NCI-H510A (cell line): ENCODE results near the gene RPA1.
"Not testable (repeated sequence)": the region's sequence is repeated elsewhere in the genome, so short reads cannot be mapped to it uniquely, and the experiment has no call there.

Source experiments
- DNase-seq: peaks from one replicate; lab custom pipeline; 2025; lab: John Stamatoyannopoulos, UW

RPA1 gene

DNA sequence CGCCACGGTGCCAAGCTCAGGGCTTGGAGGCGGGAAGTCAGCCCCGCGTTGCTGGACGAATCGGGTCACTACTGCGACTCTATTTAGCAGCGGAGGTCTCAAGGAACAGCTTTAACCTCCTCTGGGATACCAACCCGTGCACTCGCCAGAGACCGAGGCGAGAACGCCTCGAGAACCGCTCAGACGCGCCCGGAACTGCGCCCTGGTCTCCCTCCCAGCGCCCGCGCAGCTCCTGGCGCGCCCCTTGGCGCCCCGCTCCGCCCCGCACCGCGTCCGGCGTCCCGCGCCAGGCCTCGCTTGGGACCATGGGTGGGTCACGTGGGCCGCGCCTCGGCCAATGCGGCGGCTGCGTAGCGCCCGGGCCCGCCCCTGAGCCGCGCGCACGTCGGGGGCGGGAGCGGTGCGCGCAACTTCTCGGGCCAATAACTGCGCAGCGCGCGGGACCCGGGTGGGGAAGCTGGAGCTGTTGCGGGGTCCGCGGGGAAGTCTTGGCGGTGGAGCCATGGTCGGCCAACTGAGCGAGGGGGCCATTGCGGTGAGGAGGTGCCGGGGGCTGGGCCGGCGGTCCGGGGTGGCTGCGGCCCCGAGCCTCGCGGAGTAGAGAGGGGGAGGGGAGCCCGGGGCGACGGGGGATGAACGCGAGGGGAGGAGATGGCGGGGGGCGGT lies at the start of gene RPA1, which contains the start of gene SMYD4:
TSS of gene RPA1 (plus strand) at position 414 of the 666 bp plus-strand sequence. CDS start at position 503, 89 bp downstream.
TSS of gene SMYD4 (minus strand) at position 311 of the 666 bp plus-strand sequence. CDS start 1,908 bp downstream, outside the sequence.
- peak; percentile 57 for DNase-seq

DNA sequence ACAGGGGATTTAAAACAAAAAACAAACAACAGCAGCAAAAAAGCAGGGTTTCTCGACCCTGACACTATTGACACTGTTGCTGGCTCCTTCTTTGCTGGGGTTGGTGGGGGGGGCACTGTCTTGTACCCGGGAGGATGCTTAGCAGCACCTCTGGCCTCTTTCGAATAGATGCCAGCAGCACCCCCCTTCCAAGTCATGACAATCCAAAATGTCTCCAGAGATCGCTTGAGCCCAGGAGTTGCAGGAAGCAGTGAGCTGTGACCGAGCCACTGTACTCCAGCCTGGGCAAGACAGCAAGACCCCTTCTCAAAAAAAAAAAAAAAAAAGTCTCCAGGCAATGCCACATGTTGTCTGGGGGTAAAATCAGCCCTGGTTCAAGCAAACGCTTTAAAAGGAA lies 47.6 kb upstream of the RPA1 start:
- DNase-seq = no peak

DNA sequence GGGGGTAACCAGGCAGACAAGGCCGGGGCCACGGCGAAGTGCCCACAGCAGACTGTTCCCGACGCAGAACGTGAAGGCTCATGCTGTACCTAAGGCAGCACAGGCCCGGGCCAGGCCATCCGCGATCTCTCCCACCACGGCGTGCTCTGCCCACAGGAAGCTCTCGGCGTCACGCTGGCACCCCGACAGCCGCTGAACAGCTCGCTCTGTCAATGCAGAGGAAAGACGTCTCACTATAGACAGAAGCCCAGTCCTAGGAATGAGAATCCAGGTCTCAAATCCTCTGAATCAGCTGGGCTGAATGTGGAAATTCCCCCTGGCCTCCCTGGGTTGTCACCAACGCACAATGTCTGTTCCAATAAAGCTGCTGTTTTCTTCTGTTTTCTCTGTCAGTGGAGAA lies 46.5 kb upstream of the RPA1 start:
- no peak for DNase-seq

DNA sequence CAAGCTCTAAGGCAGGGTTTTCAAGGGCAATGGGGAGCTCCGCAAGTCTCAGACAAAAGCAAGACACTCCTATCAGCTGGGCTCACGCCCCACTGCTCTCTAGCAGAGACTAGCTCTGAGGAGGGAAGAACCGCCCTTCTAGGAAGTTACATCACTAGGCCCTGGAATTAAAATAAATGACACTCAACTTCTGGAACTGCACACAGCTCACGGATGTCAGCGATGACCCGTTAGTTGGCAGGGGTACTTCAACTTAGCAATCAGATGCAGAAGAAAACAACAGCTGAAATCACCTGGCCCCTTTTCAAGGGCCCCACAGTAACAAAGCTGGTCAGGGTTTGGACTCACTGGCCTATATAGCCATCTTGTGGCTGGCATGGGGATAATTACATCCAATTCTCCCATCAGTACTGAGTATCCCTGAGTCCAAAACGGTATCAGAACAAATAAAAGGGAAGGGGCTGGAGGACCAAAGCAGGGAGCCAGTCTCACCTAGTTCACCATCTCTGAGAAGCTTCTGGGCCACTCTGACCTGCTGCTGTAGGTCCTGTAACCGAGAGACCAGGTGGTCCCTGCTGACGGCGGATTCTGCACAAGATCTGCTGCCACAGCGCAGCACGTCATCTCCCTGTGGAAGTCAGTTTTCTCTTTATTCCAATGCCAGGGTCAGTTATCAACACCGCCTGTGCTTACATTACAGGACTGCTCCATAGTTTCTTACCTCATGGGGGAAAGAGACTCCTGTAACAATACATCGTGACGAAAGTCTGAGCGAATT lies 45.8 kb upstream of the RPA1 start:
- DNase-seq = peak; percentile 5

DNA sequence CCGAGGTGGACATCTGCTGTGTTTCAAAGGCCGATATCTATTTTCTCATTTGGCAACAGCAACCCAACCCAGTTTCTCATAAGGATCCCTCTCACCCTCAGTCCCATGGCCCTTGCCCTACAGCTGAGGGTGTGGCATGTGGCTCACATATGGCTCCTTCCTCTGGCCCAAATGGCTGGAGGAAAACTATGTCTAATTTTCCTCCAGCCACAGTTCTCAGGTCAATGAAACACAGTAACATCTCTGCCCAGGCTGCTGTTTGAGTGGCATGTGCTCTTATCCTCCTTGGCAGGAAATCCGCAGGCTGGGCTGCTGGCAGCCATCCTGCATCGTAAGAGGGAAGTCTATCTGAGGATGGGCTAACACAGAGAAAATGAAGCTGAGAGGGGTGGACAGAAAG lies 43.9 kb upstream of the RPA1 start:
- DNase-seq = no peak

DNA sequence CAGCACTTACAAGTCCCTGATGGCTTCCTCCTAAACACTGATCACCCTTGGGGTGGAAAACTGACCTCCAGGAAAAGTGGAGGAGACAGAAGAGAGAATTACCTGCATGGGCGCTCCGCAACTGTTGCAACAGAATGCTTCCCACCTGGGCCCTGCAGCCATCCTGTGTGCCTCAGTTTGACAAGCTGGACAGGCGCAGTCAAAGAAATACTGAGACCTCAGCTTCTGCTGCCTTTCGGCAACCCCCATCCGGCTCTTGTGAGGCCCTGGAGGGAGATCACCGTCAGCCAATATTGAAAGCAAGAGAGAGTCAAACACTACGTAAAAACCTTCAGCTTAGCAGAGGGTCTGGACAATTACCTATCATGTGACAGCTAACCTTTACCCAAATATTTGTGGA lies 43.1 kb upstream of the RPA1 start:
- no peak for DNase-seq

DNA sequence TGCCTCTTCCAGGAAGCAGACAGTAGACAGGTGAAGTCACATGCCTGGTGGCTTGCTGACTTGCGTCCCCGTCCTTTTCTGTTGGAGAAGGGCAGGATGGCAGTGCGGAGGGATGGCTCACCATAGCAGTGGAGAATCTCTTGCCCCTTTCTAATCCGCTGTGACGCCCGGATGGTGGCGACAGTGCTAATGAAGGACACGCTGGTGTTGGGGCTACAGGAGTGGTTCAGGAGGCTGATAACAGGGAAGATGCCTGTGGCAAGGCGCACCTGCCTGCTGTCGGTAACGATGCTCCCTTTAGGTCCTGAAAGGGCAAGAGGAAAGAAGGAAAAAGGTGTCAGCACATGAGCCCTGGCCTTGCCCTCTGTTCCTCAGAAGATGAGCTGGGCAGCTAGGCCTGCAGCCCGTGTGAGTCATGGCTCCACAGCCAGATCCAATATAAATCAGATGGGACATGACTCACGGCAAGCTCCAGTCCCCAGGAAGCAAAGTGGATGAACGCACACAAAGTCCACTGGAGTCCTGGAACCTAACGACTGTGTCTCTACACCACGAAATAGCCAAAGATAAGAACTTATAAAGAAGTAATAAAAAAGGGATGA lies 42.4 kb upstream of the RPA1 start:
- DNase-seq = no peak

DNA sequence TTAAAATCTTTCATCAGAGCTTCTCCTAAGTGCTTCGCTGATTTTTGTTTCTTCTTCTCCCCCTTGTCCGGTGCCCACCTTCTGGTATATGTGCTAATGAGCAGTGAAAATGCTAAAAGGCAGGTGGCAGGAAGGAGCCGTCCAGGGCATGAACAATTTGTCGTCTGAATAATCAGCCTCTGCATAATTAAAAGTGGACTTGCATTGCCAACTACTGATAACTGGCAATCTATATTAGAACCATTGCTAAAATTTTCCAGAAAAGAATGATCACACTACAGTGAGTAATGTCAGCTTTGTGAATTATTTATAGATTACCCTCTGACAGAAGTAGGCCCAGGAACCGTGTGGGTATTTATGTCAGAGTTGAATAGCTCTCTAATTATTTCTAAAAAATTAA lies 39.9 kb upstream of the RPA1 start:
- DNase-seq = no peak

DNA sequence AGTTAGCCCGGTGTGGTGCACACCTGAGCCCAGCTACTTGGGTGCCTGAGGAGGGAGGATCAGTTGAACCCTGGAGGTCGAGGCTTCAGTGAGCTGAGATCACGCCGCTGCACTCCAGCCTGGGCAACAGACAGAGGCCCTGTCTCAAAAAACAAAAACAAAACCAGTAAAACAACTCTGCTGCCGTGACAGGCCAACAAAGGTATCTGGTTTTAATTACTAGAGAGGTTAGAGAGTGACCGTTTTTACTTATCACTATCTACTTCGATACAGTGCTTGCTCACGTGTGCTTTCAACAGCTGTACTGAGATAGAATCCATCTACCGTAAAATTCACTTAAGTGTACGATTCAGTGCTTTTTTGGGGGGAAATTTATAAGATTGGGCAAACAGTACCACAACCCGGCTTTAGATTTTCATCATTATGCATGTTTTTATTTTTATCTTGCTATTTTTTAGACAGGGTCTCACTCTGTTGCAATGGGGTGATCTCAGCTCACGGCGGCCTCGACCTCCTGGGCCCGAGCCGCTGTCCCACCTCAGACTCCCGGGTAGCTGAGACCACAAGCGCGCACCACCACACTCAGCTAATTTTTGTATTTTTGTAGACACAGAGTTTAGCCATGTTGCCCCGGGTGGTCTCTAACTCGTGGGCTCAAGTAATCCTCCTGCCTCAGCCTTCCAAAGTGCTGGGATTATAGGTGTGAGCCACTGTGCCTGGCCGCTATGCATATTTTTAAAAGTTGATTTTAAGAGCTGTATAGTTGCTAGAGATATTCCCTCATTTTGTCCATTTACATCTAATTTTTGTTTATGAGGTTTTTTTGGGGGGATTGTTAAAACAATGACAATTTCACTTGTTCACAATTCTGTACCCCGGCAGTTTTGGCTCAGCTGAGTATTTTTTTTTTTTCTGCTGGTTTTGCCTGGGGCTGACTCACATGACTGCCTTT lies 37.0 kb upstream of the RPA1 start:
- no peak for DNase-seq

DNA sequence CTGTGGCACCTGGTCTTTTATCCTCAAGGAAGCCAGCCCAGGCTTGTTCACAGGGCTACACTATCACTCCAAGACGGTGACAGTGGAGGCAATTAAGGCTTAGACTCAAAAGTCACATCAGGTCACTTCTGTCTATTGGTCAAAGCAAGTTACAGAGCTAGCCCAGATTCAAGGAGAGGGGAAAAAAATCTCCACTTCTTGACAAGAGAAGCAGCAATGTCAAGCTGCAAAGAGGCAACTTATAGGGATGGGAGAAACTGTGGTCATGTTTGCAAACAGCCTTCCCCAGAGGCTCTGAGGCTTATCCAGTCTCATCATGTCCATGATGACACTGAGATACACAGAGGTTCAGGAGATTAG lies 36.4 kb upstream of the RPA1 start:
- DNase-seq = no peak

DNA sequence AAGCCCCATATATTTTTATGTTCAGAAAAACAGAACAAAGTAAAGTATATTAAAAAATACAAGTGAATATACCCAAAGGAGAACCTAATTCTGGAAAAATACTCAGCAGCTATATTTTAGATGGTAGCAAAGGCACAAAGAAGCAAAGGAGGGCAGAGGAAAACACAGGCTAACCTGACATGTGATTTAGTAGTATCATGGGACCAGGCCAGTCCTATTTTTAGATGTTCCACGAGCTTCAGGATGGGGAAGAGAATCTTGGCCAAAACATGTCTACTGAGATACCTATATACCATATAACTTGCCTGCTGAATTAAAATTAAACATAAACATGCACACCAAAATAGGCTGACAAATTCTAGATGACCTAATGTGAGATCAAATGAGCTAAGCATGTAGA lies 33.0 kb upstream of the RPA1 start:
- no peak for DNase-seq

DNA sequence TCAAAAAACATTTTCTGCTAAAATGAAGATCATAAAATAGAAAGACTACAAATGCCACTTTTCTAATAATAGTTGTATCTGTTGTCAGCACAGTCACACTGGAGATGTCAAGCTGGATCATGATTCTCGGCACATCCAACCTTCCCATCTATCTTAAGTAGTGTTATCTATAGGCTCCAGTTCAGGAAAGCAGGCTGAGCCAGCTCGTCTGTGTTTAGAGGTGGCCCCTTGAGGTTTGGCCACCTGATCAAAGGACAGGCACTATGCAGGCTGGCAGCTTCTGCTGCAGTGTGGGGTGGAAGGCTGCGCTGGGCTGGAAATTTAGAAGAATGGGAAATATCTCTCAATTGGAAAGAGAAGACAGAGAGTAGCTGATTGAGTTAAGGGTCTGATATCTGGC lies 32.5 kb upstream of the RPA1 start:
- no peak for DNase-seq

DNA sequence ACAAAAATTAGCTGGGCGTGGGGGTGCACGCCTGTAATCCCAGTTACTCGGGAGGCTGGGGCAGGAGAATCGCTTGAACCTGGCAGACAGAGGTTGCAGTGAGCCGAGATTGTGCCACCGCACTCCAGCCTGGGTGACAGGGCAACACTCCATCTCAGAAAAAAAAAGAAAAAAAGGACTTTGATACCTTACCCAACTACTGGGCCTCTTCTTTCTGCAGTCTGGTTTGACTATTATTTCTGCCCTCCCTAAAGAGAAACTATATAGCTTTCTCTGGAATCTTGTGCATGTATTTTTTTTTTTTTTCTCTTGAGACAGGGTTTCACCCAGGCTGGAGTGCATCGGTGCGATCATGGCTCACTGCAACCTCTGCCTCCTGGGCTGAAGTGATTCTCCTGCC lies 32.0 kb upstream of the RPA1 start:
- DNase-seq = not testable (repeated sequence)

DNA sequence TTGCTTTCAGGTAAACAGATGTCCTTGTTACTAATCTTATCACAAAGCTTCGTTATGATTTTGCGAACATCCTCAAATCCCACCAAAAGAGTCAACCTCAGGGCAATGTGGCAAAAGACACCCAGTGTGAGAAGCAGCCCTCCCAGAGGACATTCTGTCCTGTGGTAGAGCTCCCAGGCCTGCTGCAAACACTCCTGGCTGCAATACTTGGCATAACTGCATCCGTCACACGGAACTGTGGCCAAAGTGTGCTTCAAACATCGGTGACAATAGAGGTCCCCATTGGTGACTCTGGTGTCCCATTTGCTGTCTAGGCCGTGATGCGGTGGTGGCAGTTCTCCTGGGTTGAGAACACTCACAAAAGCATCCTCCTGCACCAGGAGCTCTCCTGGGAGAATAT lies 29.6 kb upstream of the RPA1 start:
- no peak for DNase-seq

DNA sequence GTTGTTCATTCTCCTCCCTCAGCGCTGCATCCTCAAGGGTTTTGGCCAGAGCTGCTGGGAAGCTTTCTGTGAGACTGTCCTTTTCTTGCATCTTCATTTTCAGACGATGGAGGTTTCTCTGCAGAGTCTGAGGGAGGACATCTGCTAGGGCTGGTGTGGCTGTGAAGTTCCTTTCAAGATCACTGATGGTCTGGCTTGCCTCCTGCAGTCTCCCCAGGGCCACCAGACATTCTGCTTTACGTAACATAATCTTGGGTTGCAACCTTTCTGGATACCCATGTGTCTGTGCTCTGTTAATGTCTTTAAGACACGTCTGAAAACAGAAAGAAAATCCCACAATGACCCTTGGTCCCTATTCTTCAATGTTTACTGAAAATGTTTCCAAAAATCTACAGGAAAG lies 29.1 kb upstream of the RPA1 start:
- DNase-seq = no peak

DNA sequence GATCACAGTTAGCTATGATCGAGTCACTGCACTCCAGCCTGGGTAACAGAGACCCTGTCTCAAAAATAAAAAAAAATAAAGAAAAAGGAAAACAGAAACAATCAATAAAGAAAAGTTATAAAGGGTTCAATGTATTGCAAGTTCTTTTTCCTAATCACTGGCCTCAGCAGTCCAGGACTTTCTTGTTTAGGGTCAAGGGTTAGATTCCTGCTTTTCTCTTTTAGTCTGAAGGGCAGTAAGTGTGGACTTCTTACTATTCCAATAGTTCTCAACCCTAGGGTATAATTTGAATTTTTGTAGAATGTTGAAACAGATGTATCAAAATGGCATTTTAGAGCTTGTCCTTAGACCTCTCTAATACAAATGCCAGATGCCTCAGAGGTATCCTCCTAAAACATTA lies 27.4 kb upstream of the RPA1 start:
- no peak for DNase-seq

DNA sequence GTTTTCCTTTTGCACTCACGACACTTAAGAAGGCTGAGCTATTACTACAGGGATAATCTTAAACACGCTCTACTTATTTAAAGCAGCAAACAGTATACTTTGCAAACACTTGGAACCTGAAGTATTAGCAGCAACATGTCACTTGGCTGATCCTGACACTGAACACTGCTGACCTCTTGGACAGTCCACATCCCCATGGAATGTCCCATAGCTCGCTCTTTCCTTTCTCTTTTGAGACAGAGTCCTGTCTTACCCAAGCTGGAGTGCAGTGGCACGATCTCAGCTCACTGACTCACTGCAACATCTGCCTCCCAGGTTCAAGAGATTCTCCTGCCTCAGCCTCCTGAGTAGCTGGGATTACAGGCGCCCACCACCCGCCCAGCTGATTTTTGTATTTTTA lies 26.5 kb upstream of the RPA1 start:
- DNase-seq = no peak

DNA sequence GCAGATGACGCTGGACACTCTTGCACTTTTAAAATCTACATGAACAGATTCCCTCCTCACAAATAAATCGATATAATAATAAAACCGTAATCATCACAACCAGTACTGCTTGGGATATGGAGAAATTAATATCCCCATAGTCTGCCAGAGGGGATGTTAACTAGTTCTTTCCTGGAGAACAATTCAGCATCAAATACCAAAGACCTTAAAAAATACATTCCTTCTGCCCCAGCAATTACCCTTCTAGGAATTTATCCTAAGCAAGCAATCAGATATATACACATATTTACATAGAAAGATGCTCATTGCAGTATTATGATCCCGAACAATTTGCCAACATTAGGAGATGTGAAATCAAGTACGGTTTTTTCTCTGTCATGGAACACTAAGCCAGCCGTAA lies 21.9 kb upstream of the RPA1 start:
- DNase-seq = no peak

DNA sequence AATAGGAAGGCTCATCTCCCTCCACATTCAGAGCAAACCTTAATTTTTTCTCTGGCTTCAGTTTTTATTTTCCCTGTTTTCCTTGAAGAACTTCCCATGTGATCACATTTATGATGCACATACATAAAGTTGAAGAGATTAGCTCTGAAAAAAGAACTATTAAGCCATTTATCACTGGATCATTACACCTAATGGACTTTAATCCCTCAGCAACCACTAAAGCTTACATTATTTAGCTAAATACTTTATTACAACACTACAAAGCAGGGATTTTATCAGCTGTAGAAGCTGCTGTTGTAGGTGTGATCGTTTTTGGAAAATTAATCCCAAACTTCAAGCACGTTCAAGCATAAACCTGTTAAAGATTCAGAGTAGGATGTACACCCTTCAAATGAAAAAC lies 21.2 kb upstream of the RPA1 start:
- no peak for DNase-seq

DNA sequence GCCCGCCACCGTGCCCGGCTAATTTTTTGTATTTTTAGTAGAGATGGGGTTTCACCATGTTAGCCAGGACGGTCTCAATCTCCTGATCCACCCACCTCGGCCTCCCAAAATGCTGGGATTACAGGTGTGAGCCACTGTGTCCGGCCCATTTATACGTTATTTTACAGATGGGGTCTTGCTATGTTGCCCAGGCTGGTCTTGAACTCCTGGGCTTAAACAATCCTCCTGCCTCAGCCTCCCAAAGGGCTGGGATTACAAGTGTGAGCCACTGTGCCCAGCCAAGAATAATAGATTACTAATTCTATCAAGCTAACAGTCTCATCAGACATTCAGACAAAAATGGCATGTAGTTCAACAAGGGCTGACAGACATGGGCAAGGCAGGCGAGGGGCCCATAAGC lies 20.0 kb upstream of the RPA1 start:
- not testable (repeated sequence) for DNase-seq

DNA sequence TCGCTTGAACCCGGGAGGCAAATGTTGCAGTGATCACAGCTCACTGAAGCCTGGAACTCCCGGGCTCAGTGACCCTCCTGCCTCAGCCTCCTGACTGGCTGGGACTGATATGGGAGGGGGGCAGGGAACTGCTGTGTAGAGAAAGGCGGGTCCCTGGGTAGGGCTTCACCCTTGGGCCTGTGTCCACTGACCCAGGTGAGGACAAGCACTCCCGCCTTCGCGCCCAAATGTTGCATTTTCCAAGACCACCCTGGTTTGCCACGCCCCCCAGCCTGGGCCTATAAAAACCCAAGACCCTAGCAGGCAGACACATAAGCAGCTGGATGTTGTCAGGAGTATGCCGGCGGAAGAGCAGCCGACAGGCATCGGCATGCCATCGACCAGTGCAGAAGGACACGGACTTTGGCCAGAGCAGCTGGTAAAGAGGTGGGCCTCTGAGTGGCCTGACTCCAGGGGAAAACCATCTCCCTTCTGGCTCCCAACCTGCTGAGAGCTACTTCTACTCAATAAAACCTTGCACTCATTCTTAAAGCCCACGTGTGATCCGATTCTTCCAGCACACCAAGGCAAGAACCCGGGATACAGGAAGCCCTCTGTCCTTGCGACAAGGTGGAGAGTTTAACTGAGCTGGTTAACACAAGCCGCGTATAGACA lies 19.2 kb upstream of the RPA1 start:
- no peak for DNase-seq

DNA sequence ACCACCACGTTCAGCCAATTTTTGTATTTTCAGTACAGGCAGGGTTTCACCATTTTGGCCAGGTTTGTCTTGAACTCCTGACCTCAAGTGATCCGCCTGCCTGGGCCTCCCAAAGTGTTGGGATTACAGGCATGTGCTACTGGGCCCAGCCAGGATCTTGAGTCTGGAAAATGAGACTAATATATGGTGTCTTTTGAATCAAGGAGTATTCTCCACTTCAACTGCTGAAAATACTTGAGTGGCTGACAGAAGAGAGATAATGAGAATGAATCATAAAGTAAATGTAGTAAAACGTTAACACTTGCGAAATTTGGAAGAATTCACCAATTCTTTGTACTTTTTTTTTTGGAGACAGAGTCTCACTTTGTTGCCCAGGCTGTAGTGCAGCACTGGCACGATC lies 16.7 kb upstream of the RPA1 start:
- DNase-seq = no peak
